HepG2 (cell line): ENCODE data around the gene RAD50. TPM values are rescaled to one million over a fixed set of nuclear protein-coding genes. Genes with fewer than 3 reads are reported as not detected.

Source experiments
- ATAC-seq: fragments of 200-7000 bp; cut with Tn5 transposase; 3 replicates; pipeline ENCODE4 v1.9.1; 2020; ENCODE audit warnings: mild to moderate bottlenecking, moderate library complexity
- BruUV-seq: library from RNA; stranded (reverse); fragments of 400-500 nt; replicated peaks from 2 replicates; lab custom pipeline; 2021; lab: Mats Ljungman, UMichigan
- CTCF ChIA-PET: fragments of 300-600 bp; formaldehyde crosslinking; extraction: SDS; loops from one replicate; lab custom pipeline; 2021; ENCODE audit warnings: low total read pairs, inconsistent platforms, low intra/inter-chr PET ratio; lab: Yijun Ruan, JAX
- POLR2A ChIA-PET: fragments of 350-600 bp; sonication (Branson Sonifier 250); formaldehyde crosslinking; loops from one replicate; lab custom pipeline; 2020; ENCODE audit warnings: antibody characterized with exemption, inconsistent platforms; lab: Yijun Ruan, JAX
- DNase-seq: peaks from one replicate; pipeline ENCODE4 v3.0.0-alpha.2; 2015; ENCODE audit warnings: low spot score
- FAIRE-seq: peaks from 3 replicates; lab custom pipeline; 2011; peaks lifted over from hg19 to GRCh38; lab: Jason Lieb, UNC
- H2AFZ ChIP-seq: one replicate; pipeline ENCODE4 v1.6.1; 2011; ENCODE audit warnings: low read length, inconsistent platforms
- H3K27ac ChIP-seq: fragments of 300-600 bp; 3 replicates; pipeline ENCODE4 v1.8.0; 2011; ENCODE audit warnings: mixed run types, mild to moderate bottlenecking, mixed read lengths, low read length, inconsistent platforms; ENCODE audit not compliant: insufficient read depth; ENCODE audit errors: extremely low read length
- H3K27me3 ChIP-seq, 2 experiments: fragments of 200-600 bp in 1 of 2; 2 replicates in 1 of 2; 3 replicates in 1 of 2; pipeline versions ENCODE4 v1.6.0 to v1.8.0; 2011; ENCODE audit warnings: low read length in 2 of 2, mild to moderate bottlenecking in 2 of 2, moderate library complexity in 2 of 2, inconsistent platforms in 1 of 2; ENCODE audit not compliant: insufficient read depth in 2 of 2, control insufficient read depth in 1 of 2
- H3K36me3 ChIP-seq, 2 experiments: fragments of 200-600 bp in 1 of 2; replicated peaks in 1 of 2; 2 replicates in 1 of 2; 3 replicates in 1 of 2; pipeline versions ENCODE4 v1.5.1 to v1.8.0; 2011; ENCODE audit warnings: low read length in 2 of 2, inconsistent platforms in 1 of 2; ENCODE audit not compliant: insufficient read depth in 2 of 2, control insufficient read depth in 1 of 2
- H3K4me1 ChIP-seq: 2 replicates; pipeline ENCODE4 v1.5.1; 2012; ENCODE audit warnings: low read length, inconsistent platforms; ENCODE audit not compliant: insufficient read depth
- H3K4me2 ChIP-seq: 2 replicates; pipeline ENCODE4 v1.6.0; 2011; ENCODE audit warnings: low read depth, low read length, inconsistent platforms
- H3K4me3 ChIP-seq, 3 experiments: fragments of 200-600 bp in 1 of 3; sonication (generic), shearing (Covaris generic) in 1 of 3; replicated peaks in 1 of 3; 2 replicates each; pipeline ENCODE4 v1.5.1; 2011 to 2016; ENCODE audit warnings: low read length in 3 of 3, inconsistent platforms in 2 of 3, low read depth in 2 of 3, mild to moderate bottlenecking in 2 of 3, control low read depth in 1 of 3, mixed read lengths in 1 of 3; ENCODE audit not compliant: insufficient read depth in 1 of 3
- H3K79me2 ChIP-seq: one replicate; pipeline ENCODE4 v1.6.1; 2011; ENCODE audit warnings: low read length, inconsistent platforms; ENCODE audit not compliant: insufficient read depth
- H3K9ac ChIP-seq: 2 replicates; pipeline ENCODE4 v1.6.0; 2011; ENCODE audit warnings: mild to moderate bottlenecking, low read depth, low read length, inconsistent platforms; ENCODE audit not compliant: insufficient read depth
- H3K9me3 ChIP-seq: 2 replicates; pipeline ENCODE4 v1.5.1; 2012; ENCODE audit warnings: mild to moderate bottlenecking, low read length
- H4K20me1 ChIP-seq: 2 replicates; pipeline ENCODE4 v1.6.0; 2011; ENCODE audit warnings: inconsistent platforms, mild to moderate bottlenecking, low read length, moderate library complexity; ENCODE audit not compliant: insufficient read depth
- ATM ChIP-seq: fragments of 450-650 bp; IDR thresholded peaks from 2 replicates; pipeline ENCODE4 v1.7.1; 2017; ENCODE audit warnings: mild to moderate bottlenecking, borderline replicate concordance
- HOXA5 ChIP-seq: sonication (generic); formaldehyde crosslinking; IDR thresholded peaks from 2 replicates; pipeline ENCODE4 v1.4.0; 2020; ENCODE audit warnings: missing genetic modification reagents
- ISX ChIP-seq: sonication (generic); formaldehyde crosslinking; conservative IDR thresholded peaks from 2 replicates; pipeline ENCODE4 v1.5.0; 2020; ENCODE audit warnings: missing genetic modification reagents
- KDM6A ChIP-seq: IDR thresholded peaks from 2 replicates; pipeline ENCODE4 v1.6.1; 2016; ENCODE audit warnings: low read depth
- MBD4 ChIP-seq: IDR thresholded peaks from 2 replicates; pipeline ENCODE4 v1.6.1; 2012; ENCODE audit warnings: low read length, inconsistent platforms, borderline replicate concordance
- PRDM4 ChIP-seq: sonication (generic); formaldehyde crosslinking; IDR thresholded peaks from 2 replicates; pipeline ENCODE4 v1.9.0; 2021; ENCODE audit warnings: missing genetic modification reagents, borderline replicate concordance
- RFX3 ChIP-seq: IDR thresholded peaks from 2 replicates; pipeline ENCODE4 v1.6.1; 2016; ENCODE audit warnings: missing biosample characterization, missing genetic modification reagents
- SMAD1 ChIP-seq: sonication (generic); formaldehyde crosslinking; IDR thresholded peaks from 2 replicates; pipeline ENCODE4 v1.4.0; 2020; ENCODE audit warnings: missing genetic modification reagents, low read depth, mild to moderate bottlenecking, borderline replicate concordance
- ZFP1 ChIP-seq: IDR thresholded peaks from 2 replicates; pipeline ENCODE4 v1.6.1; 2016
- ZNF234 ChIP-seq: sonication (generic); formaldehyde crosslinking; conservative IDR thresholded peaks from 2 replicates; pipeline ENCODE4 v1.5.1; 2020; ENCODE audit warnings: mild to moderate bottlenecking, missing genetic modification reagents
- ZNF383 ChIP-seq: sonication (generic); formaldehyde crosslinking; IDR thresholded peaks from 2 replicates; pipeline ENCODE4 v1.4.0; 2020; ENCODE audit warnings: missing genetic modification reagents, mild to moderate bottlenecking, borderline replicate concordance
- ZNF563 ChIP-seq: sonication (generic); formaldehyde crosslinking; IDR thresholded peaks from 2 replicates; pipeline ENCODE4 v1.8.0; 2022; ENCODE audit warnings: mild to moderate bottlenecking, moderate library complexity, missing genetic modification reagents
- ZNF687 ChIP-seq: sonication (generic); formaldehyde crosslinking; IDR thresholded peaks from 2 replicates; pipeline ENCODE4 v1.5.1; 2020; ENCODE audit warnings: mild to moderate bottlenecking, missing genetic modification reagents, moderate library complexity
- ZNF746 ChIP-seq: sonication (generic); formaldehyde crosslinking; IDR thresholded peaks from 2 replicates; pipeline ENCODE4 v1.8.0; 2022; ENCODE audit warnings: mild to moderate bottlenecking, missing genetic modification reagents
- WGBS: methylation state at CpG from one replicate; pipeline ENCODE4 v1.1.6; 2017; ENCODE audit warnings: low lambda C conversion rate; 5-methylcytosine and 5-hydroxymethylcytosine counted together
- in situ Hi-C: cut with HindIII; loops from 2 replicates; pipeline ENCODE4 v1.10.0; 2017; ENCODE audit warnings: low pct_unique_long_range_greater_than_20kb; ENCODE audit not compliant: extremely low pct_ligation_motif_present
- intact Hi-C: fragments of 100-400 bp; cut with micrococcal nuclease; formaldehyde crosslinking; loops from one replicate; pipeline ENCODE4 v1.10.0; 2022; ENCODE audit not compliant: unreplicated experiment
- polyA plus RNA-seq, 8 experiments: library from polyadenylated mRNA; depleted of rRNA in 3 of 8; stranded (reverse) in 7 of 8; unstranded in 1 of 8; fragments of >200 nt; fragmentation: Illumina TruSeq in 4 of 8; extraction: Trizol in 4 of 8; gene quantifications; 2 replicates each; pipeline versions ENCODE4 v1.2.1 to v1.2.3, GENCODE V29; 2011 to 2016; ENCODE audit warnings: low read depth in 4 of 8, missing spikeins in 1 of 8, mixed read lengths in 1 of 8; ENCODE audit not compliant: insufficient read depth in 1 of 8
- total RNA-seq, 5 experiments: library from RNA; depleted of rRNA; stranded (reverse); fragments of >200 nt; fragmentation: Illumina TruSeq; extraction: Trizol; gene quantifications; 2 replicates each; pipeline ENCODE4 v1.2.3, GENCODE V29; 2016; ENCODE audit warnings: low read depth in 1 of 5

The RAD50 gene
- total and polyA plus RNA-seq, 2 of the 13 experiments (the other 11 are each of a cell fraction or from before 2014, with no cell fraction given): 19.2 to 23.4 TPM

GRCh38 chr5:132681983-132682382 is 125.2 kb downstream of the RAD50 start:
- H3K4me1 ChIP-seq: peaks cover 19% of the 10 kb centered on the region
- H3K9ac ChIP-seq: no peak overlapping the region
- 100% methylated on average over 3 of the region's 4 CpGs for WGBS
- no peak overlapping the region for H3K4me2 ChIP-seq
- CTCF ChIA-PET: no interaction called here
- ATAC-seq: no peak
- no peak for DNase-seq
- TF ChIP-seq ZNF383 (CRISPR knock-in tag) (no peak), SMAD1 (CRISPR knock-in tag) (no peak), ZNF563 (CRISPR knock-in tag) (no peak)
- intact Hi-C loops (no loop called here), in situ Hi-C loops (no loop called here)
- H4K20me1 ChIP-seq: no peaks in the 10 kb centered on the region
- H3K9me3 ChIP-seq: no peaks in the 10 kb centered on the region
- no peak overlapping the region for H2AFZ ChIP-seq
- H3K27me3 ChIP-seq: no peaks in the 10 kb centered on the region; a peak in 1 of 5 replicates
- no peak for FAIRE-seq
- no peak overlapping the region for H3K4me3 ChIP-seq
- POLR2A ChIA-PET: no interaction called here
- no TSS peak for BruUV-seq
- no peaks in the 10 kb centered on the region for H3K36me3 ChIP-seq
- H3K27ac ChIP-seq: no peak overlapping the region
- H3K79me2 ChIP-seq: no peaks in the 10 kb centered on the region

- Histone ChIP-seq H3K27me3 (no peaks in the 10 kb centered on the region), H4K20me1 (no peaks in the 10 kb centered on the region), H3K4me2 (no peak overlapping the region), H3K79me2 (no peaks in the 10 kb centered on the region), H3K9me3 (no peaks in the 10 kb centered on the region), H2AFZ (no peak overlapping the region), H3K27ac (no peak overlapping the region), H3K4me1 (peaks cover 17% of the 10 kb centered on the region), H3K36me3 (no peaks in the 10 kb centered on the region), H3K4me3 (no peak overlapping the region), H3K9ac (no peak overlapping the region)
- ATAC-seq (no peak), FAIRE-seq (no peak), DNase-seq (no peak)
- intact Hi-C loops (no loop called here), in situ Hi-C loops (no loop called here)
- WGBS: 80% methylated on average over 6 of the region's 6 CpGs
- POLR2A ChIA-PET: no interaction called here
- CTCF ChIA-PET: no interaction called here
- no TSS peak for BruUV-seq
- TF ChIP-seq RFX3 (CRISPR knock-in tag) (no peak), ZFP1 (CRISPR knock-in tag) (no peak), ISX (CRISPR knock-in tag) (no peak), KDM6A (CRISPR knock-in tag) (no peak), ZNF746 (CRISPR knock-in tag) (no peak), PRDM4 (no peak), ZNF234 (no peak), HOXA5 (CRISPR knock-in tag) (no peak), ATM (no peak), ZNF687 (no peak), MBD4 (no peak)
These were observed 127.7 kb downstream of the RAD50 start for GRCh38 chr5:132684491-132684890.
